ENCODE measurements around the gene SEC61A2.
A peak's percentile ranks its signal among the peaks of the same experiment; 100 is the strongest.
"Not testable (repeated sequence)": the region's sequence is repeated elsewhere in the genome, so short reads cannot be mapped to it uniquely, and the experiment has no call there.

The SEC61A2 gene

DNA sequence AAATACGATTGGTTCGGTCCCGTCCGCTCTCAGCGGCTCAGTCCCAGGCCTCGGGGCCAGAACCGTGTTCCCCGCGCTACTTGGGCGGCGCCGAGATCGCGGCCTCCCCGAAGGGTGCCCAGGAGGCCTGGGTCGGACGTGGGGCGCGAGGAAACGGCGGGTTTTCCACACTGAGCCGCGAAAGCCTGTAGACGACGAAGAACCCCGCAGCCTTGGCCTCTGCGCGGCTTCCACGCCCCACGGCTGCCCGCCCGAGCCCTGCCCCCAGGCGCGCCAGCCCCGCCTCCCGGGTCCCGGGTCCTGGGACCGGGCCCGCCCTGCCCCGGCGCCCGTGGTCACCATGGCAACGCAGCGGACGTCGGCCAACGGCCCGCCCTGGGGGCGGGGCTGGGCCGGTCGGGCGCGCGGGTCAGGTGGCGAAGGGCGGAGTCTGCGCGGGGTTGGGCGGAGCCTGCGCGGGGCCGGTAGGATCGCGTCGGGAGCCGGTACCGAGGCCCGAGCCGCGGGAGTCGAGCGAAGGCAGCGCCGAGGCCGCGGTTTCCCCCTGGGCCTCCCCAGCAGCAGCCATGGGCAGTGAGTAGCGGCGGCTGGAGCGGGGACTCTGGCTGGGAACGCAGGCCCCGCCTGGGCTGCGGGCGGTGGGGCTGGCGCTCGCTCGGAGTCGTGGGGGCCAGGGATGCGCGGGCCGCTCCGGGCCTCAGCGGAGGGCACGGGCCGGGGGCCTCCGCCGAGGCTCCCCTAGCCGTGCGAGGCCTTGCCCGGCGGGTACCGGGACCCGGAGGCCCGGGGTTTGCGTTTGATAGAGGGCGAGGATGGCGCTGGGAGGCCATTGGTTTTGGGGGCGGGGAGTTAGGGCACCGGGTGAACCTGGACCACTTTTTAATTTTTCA lies at the start of gene SEC61A2:
Gene SEC61A2 (plus strand): TSS at position 456 of the 890 bp plus-strand sequence. CDS start 111 bp downstream, at position 567.
- peak; percentile 9 for DNase-seq

- no peak for DNase-seq
Measured at GRCh38 chr10:12081470-12081869, 48.0 kb upstream of the SEC61A2 start.

DNA sequence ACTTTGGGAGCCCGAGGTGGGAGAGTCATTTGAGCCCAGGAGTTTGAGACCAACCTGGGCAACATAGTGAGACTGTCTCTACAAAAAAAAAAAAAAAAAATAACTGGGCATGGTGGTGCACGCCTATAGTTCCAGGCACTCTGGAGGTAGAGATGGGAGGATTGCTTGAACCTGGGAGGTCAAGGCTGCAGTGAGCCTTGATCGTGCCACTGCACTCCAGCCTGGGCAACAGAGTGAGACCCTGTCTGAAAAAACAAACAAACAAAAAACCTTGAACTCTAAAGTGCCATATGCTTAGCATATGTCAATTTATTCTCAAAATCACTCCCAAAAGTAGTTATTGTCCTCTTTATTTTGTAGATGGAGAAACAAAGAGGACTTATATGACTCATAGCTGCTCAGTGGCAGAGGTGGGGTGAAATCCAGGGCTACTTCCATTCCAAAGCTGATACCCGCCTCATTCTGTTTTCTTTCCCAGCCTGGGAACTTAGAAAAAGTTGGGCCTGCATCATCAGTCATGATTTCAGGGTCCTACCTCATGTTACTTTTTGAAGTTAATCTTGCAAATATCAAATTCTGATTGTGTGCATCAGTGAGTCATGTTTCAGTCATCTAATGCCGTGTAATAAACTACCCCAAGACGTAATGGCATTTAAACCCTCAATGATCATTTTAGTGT lies 47.5 kb upstream of the SEC61A2 start:
- no peak for DNase-seq

DNA sequence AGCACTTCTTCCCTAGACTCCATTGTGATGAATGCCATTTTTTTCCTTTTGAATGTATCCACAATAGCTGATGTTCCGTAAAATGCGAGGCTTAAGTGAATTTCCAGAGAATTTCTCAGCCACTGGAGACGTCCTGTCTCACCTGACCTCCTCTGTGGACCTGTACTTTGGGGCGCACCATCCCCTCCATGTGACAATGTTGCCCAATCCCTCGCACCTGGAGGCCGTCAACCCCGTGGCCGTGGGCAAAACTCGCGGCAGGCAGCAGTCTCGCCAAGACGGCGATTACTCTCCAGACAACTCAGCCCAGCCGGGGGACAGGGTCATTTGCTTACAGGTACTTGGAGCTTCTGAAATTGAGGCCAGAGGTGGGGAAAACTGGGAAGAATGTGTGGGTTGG lies 40.6 kb upstream of the SEC61A2 start:
- DNase-seq = no peak

DNA sequence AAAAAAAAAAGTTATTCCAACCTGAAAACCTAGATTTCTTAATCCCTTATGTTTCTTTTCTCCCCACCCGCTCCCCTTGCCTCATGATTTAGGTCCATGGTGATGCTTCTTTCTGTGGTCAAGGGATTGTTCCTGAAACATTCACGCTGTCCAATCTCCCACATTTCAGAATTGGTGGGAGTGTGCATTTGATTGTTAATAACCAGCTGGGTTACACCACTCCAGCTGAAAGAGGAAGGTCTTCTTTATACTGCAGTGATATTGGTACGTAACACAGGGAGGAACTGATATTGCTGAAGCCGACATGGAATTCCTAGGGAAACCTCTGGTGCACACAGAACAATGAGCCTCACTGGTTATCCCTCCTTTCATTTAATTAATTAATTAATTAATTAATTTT lies 38.1 kb upstream of the SEC61A2 start:
- DNase-seq = no peak

- DNase-seq = not testable (repeated sequence)
Measured at GRCh38 chr10:12097361-12097760, 32.1 kb upstream of the SEC61A2 start.

GRCh38 chr10:12097791-12098190 lies 31.7 kb upstream of the SEC61A2 start:
- DNase-seq = peak; percentile 44

- no peak for DNase-seq
Measured at GRCh38 chr10:12098966-12099365, 30.5 kb upstream of the SEC61A2 start.

GRCh38 chr10:12103802-12104201 lies 25.7 kb upstream of the SEC61A2 start:
- DNase-seq = no peak

GRCh38 chr10:12107781-12108180 lies 21.7 kb upstream of the SEC61A2 start:
- DNase-seq = no peak

- no peak for DNase-seq
Measured at GRCh38 chr10:12109286-12109685, 20.2 kb upstream of the SEC61A2 start.

- DNase-seq = no peak
Measured at GRCh38 chr10:12111528-12111927, 17.9 kb upstream of the SEC61A2 start.

GRCh38 chr10:12113627-12114026 lies 15.8 kb upstream of the SEC61A2 start:
- DNase-seq = no peak

- DNase-seq = no peak
Measured at GRCh38 chr10:12121673-12122072, 7.8 kb upstream of the SEC61A2 start.

DNA sequence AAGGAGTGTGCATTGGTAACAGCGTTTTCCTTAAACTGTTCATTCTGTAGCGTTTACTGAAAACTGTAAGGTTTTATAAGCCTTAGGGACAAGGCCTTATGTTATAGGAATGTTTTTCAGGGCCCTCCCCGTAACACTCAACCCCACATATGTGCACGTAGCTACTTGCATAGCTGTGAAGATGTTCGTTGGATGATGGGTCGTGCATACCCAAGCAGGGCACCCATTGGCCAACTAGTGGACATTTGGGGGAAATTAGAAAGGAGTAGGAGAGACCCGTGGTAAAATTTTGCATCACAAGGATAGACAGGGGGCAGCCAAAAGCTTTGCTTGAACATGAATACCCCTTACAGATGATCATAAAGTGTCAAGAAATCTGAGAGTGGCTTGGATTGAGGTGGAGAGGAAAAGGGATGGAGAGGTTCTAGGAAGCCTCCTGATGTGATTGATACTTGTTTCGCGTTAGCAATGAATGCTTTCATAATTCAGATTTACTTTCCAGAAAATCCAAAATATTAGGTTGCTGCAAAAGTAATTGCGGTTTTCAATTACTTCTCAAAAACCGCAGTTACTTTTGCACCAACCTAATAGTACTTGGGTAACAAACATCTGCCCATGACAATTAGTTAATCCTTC lies 878 bp downstream of the SEC61A2 start:
- no peak for DNase-seq

DNA sequence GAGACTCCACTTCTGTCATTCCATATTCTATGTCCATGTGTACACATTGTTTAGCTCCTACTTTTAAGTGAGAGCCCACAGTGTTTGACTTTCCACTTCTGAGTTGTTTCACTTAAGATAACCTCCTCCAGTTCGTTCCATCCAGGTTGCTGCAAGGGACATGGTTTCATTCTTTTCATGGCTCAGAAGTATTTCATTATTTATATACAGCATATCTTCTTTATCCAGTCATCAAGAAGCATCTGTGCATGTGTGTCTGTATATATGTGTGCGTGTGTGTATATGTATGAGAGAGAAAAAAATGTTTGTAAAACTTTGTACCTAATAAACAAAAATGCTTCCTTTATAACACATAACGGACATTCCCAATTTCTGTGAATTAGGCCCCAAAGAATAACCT lies 6.2 kb downstream of the SEC61A2 start:
- no peak for DNase-seq

DNA sequence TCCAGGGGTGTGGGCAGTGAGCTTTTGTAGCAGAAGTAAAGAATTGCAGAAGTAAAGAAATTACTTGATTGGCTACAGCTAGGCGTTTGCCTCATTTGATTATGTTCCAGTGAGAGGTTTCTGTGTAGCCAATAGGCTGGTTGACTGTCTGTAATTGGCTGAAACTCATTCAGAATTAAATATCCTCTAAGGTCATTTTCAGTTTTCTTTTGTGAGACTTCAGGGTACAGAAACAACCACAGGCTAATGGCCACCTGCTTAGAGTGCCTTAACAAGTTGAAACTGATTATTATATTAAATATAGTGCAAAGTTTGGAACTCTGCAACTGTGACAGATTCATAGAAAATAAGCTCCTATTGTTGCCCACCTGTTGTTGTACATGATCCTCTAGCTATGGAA lies 10.6 kb downstream of the SEC61A2 start:
- no peak for DNase-seq

- no peak for DNase-seq
Measured at GRCh38 chr10:12144538-12144937, 15.1 kb downstream of the SEC61A2 start.

- no peak for DNase-seq
Measured at GRCh38 chr10:12150163-12150562, 20.7 kb downstream of the SEC61A2 start.

DNA sequence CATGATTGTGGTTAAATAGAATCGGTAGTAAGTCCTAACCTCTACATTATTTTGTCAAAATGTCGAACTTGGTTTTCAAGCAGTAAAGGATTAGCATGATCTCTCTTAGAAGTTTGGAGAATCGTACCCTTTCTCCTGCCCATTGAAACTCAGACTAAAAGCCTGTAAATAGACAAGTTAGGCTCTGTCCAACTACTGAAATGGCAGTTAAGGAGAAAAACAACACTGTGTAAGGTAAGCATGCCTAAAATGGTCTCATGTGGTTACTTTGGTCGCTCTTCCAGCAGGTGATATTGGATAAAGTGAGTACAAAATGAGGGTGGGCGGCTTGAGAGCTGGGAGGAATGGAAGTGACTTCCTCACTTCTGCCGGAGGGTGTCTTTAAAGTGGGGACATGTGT lies 25.0 kb downstream of the SEC61A2 start:
- no peak for DNase-seq

DNA sequence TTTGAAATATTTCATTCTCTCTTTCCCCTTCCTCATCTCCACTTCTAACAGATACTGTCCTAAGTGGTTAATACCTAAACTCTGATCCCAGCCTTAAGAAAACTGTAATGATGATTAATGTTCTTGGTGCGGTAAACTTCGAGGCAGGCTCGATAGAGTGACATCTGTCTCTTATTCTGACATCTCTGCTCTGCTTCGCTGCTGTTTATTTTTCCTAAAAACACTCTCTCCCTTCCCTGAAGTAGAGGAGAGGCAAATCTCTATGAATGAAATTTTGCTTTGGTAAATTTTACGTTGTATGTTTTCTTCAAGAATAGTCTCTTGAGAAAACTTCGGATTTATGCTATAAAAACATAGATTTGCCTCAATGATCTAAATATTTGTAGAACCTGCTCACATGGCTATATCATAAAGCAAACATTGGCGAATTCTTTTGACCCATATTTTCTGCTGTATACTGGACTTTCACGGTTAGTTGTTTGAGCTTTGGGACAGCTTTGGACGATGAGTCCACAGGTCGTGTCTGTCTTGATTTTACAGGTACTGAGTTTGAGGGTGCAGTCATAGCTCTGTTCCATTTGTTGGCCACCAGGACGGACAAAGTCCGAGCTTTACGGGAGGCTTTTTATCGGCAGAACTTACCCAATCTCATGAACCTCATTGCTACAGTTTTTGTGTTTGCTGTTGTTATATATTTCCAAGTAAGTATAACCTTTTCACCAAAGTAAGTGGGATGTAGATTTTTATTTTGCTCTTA lies 27.1 kb downstream of the SEC61A2 start:
- DNase-seq = no peak

GRCh38 chr10:12158111-12158510 lies 28.6 kb downstream of the SEC61A2 start:
- no peak for DNase-seq

DNA sequence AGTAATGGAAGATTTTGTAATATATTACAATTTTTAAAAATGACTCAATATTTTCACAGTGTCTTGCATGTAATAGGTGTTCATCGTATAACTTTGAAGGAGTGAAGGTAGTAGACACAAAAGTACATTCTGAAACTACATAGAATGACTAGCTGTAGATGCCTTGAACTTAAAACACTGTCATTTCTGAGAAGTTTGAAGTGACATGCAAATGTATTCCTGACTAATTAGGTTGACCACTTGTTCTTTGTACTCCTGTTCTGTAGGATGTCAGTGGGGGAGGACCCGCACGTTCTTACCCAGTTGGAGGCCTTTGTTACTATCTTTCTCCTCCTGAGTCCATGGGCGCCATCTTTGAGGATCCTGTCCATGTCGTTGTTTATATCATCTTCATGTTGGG lies 31.2 kb downstream of the SEC61A2 start:
- DNase-seq = no peak

All from NCI-H2029 treated with DMSO at 0.1 percent for 48 hours (cell line).